HG03039 (cell line): ENCODE data around the gene C7orf25.
A peak's percentile ranks its signal among the peaks of the same experiment; 100 is the strongest.

Source experiments
- ATAC-seq: cut with Tn5 transposase; IDR thresholded peaks from one replicate; pipeline ENCODE4 v1.9.1; 2021; ENCODE audit warnings: mild to moderate bottlenecking, moderate library complexity; ENCODE audit not compliant: unreplicated experiment

C7orf25 gene

DNA sequence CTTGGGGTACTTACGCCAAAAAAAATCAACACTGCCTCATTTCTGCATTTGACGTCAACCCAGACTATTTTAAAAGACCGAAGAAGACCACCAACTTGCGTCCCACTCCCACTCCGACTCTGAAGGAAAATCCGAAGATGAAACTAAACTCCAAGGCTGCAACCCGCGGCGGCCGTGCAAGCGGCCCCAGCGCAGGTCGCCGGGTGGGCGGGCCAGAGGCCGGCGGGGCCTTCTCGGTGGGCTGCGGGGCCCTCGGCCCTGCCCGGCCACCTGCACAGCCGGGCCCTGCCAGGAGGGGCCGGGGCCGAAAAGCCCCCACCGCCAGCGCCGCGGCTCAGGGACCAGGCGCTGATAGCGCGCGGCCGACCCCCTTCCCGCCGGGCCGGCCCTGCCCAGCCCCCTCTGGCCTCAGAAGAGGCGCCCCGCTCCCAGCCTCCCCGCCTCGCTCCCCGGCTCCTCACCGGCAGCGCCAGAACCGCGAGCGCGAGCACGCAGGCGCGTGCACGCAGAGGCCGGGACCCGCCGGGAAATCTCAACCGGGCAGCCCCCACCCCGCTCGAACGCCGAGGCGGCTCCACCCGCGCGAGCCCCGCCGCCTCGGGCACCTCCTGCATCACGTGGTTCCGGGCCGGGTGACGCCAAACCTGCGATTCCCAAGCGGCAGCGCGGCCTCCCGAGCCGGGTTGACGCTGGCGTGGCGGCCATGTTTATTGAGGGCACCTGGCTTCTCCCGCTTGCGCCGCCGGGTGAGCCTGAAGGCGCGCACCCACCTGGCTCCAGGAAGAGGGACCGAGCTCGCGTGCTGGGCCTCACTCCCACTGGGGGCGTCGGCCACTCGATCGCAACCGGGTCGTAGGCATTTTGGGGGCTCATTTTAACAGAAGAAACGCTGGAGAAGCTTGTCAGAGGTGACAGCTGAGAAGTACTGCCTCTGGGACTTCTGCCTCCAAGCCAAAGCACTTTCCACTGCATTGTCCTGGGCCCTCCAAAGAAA, at the start of gene C7orf25:
C7orf25 (minus strand) TSS at position 617 of the 994 bp plus-strand sequence. CDS start 1,170 bp downstream, outside the sequence.
- ATAC-seq = peak; percentile 93

DNA sequence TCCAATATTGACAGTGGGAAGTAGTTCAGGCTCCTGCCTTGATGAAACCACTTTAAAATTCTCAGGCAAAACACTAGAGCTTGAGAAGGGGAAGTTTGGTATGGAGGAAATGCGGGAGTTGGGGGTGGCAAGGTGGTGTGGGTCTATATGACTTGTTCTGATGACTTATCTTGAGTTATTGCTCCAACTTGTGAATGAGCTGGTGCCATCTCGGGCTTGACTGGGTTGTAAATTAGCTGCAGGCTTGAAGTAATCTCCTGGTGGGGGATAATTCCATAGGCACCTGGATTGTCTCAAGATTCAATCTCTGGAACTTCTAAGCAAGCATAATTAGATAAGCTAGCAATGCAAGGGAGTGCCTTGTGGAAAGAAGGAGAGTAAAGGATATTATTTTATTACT, 49.3 kb upstream of the C7orf25 start:
- ATAC-seq = no peak

DNA sequence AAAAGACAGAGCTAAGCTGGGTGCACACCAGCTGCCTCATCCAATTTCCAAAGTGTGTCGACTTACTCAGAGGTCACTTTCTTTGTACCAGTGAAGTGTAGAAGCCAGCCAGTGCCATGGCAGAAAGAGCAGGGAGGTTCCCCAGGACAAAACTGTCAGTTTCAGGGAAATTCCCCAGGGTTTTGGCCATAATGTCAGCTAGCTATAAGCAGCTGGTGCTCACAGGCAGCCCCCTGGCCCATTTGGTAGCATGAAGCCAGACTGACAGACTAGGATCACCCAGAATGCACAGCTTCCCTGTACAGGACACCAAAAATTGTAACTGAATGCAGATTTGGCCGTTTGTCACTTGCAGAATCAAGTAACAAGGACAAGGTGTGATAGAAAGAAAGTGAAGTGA, 48.9 kb upstream of the C7orf25 start:
- ATAC-seq = peak; percentile 56

DNA sequence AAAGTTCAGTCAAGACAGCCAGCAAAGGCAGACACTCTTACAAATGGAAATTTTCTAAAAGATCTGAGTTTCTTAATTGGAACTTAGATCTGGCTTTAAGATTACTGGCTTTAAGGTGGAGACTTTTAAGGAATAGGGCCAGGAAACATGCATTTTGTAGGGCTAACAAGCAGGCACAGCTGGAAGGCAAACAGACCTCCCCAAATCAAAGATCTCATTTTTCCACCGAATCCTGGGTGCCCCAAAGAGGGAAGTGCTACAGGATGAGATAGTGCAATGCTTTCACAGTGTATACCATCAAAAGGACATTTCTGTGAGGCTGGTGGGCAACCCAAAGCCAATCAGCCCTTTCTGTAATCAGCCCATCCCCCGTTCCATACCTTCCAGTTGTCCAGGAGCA, 47.7 kb upstream of the C7orf25 start:
- ATAC-seq = no peak

DNA sequence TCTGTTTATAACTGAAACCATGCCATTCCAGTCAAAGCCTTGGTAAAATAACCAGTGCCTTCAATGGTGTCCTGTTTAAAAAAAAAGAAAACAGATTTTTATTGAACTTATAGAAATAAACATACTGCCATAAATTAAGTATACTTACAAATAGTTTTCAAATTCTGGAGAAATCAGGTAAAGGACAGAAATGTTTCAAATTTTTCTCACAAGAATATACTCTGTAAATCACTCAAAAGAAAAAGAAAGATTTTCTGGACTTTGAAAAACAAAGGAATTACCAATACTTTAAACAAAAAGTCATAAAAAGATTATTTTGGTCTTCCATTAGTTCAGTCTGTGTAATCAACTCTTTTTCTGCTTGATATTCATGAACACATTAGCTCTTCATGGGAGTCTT, 44.2 kb upstream of the C7orf25 start:
- no peak for ATAC-seq

DNA sequence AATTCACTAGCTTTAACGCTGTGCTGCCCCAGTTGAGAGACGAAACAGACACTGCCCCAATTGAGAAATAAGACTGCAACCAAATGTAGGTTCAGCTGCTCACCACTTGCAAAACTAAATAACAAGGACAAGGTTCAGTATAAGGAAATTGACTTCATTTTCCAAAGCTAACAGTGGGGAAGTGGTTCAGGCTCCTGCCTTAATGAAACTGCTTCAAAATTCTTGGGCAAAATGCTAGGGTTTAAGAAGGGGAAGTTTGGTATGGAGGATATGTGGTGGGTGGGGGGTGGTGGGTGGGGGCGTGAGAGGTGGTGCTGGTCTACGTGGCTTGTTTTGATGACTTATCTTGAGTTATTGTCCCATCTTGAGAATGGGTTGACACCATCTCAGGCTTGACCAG, 42.1 kb upstream of the C7orf25 start:
- ATAC-seq = no peak

DNA sequence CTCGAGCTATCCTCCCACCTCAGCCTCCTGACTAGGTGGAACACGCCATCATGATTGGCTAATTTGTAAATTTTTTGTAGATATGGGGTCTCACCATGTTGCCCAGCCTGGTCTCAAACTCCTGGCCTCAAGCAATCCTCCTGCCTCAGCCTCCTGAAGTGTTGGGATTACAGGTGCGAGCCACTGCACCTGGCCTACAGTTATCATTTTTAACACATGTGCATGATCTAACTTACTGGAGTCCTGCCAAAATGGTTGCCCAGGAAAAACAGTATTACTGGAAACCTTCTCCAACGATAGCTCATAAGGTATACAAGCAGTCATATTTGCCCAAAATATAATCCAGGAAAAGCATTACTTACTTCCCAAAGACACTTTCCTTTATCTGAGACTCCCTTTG, 40.5 kb upstream of the C7orf25 start:
- no peak for ATAC-seq

DNA sequence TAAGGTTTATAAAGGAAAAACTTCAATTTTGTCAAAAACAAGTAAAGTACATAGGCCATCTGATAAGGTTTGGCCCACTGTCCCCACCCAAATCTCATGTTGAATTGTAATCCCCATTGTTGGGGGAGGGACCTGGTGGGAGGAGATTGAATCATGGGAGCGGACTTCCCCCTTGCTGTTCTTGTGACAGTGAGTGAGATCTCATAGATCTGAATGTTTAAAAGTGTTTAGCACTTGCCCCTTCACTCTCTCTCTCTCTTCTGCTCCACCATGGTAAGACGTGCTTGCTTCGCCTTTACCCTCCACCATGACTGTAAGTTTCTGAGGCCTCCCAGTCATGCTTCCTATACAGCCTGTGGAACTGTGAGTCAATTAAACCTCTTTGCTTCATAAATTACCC, 38.5 kb upstream of the C7orf25 start:
- no peak for ATAC-seq

DNA sequence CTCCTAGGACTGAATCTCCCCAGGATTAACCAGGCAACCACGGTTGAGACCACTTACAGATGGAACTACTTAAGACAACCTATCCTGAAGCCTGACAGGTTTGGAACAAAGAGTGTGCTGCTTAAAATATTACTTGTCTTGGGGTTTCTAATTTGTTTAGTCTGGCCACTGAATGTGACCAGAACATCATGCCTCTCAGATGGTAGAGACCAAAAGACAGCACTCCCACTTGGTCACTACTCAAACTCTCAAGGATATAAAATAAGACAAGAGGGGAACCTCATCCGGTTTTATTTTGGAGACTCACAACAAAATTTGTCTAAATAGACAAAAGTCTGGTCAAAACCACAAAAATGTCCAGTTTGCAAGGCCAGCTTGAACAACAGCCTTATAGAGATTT, 35.7 kb upstream of the C7orf25 start:
- ATAC-seq = no peak

DNA sequence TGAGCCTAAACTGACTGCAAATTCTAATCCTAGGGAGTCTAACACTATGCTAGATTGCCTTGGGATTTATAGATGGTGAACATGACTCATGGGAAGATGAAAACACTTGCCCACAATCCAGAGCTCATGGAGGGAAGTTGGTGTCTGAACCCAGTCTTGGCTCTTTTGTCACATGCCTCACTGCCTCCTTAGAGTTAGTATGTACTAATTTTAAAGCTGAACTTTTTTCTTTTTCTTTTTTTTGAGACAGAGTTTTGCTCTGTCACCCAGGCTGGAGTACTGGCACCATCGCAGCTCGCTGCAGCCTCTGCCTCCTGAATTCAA, 34.7 kb upstream of the C7orf25 start:
- no peak for ATAC-seq

DNA sequence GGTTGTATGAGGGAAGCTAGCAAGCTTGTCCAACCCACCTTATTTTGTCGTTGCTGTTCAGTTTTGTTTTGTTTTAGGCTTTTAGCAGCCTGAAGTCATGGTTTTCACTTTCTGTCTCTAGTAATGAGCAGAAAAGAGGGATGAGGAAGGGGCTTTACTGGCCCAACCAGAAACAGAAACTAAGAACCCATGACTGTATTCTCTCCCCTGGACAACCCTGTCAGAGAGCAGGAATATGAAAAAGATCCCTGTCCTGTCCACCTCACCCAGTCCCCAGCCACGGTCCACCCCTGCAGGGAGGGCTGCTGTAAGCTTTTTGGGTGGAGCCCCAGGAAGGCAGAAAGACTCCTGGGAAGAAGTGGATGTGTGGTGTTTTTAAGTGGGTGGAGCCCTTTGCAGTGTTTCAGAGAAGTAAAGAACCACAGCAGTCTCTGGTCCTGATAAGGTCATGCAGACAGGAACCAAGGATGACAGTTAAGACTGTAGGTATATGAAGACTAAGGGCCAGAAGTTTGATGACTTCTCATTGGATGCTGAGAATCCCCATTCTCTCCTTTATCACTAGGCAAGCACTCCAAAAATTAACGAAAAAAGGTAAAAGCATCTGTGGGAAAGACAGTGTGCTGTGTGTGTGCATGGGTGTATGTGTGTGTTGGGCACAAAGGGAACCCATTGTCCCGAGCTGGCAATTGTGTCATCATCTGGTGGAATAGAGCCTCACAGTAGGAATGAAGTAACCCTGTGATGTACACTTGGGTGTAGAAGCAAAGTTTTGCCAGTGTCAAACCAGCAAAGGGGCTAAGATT, 34.2 kb upstream of the C7orf25 start:
- peak; percentile 64 for ATAC-seq

DNA sequence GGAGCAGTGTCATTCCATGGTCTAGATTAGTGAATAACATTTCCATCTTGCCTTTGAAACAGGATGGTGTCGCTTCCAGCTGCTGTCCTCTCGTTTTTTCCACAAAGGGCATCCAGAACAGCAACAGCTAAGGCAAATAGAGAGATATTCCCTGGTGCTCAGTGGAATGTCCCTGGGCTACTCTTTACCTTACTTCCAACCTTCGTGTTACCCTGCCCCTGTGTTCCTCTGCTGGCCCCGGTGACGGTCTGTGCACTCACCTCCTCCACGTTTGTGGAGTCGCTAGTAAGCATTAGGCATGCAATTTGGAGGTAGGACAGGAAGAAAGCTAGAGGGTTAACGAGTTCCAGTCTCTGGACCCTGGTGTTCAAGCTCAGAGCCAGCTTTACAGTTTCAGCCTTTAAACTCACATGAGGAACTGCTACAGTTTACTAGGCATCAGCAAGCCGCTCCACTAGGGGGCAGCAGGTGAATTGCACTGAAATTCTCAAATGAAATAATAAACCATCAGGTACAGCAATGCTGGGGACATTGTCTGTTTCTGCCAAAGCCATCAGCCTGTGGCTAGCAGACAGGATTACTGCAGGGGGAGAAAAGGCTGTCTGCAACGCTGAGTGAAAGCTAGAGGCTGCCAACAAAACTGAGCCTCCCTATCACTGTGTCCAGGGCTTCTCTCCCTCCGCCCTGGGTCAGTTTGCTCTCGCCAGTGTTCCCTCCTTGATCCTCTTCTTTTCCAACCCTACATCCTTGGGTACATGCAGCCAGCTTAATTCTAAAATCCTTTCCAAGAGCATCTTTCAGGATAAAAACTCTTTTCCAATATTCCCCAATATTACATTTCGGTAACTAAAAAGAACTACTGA, 29.3 kb upstream of the C7orf25 start:
- no peak for ATAC-seq

DNA sequence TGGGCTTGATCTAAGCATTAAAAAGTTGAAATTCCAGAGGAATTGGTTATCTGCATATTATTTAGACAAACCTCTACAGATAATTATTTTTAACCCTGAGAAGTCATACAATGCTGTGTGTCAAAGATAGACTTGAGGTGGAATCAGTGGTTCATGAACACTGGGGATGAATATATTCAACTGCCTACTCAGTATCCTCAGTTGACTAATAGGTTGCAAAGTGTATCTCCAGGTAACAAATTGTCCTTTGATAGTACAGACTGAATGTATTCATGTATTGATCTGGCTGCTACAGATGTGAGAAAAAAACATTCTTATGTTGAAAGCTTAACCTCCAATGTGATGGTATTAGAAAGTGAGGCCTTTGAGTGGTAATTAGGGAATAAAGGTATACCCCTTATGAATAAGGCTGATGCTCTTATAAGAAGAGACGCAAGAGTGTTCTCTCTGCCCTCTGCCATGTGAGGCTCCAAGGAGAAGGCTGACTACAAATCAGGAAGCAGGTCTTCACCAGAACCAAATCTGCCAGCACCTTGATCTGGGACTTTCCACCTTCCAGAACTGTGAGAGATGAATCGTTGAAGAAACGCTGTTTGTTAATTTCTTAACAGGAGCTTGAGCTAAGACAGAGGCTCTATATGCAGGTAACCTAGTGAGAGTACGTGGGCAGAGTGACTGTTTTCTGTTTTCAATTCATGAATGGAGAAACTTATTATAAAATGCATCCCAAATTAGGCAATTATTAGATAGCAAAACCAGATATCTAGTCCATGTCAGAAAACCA, 27.8 kb upstream of the C7orf25 start:
- no peak for ATAC-seq

DNA sequence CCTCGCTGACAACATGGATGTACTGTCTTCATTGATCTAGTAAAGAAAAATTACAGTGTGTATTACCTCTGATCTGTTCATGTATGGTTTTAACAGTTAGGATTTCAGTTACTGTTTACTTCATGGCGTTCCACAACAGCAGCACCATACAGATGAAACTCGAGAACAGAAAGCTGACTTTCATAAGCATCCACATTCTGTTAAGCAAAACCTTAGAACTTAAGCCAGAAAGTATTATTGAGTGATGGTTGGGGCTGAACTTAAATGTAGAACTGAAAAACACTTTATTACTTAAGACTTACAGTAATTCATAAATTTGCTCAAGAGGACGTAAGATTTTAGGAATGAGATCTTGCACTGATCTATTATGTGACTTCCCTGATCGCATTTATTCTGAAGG, 24.0 kb upstream of the C7orf25 start:
- no peak for ATAC-seq

DNA sequence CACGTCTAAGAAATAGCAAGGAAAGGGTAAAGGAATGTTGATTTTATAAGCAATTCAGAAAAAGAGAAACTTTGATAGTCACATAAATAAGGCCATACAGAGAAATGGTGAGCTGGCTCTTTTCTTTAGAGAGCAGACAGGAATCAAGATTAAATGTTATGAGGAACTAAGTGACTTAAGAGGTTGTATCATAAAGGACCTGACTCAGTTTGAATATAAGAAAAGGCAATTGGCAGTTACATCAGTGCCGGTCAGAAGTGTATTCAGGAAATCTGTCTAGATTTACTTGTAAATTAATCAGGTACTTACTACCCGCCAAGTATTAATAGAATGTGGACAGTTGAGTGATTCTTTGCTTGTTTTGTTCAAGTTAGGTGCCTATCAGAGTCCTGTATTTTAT, 22.4 kb upstream of the C7orf25 start:
- ATAC-seq = no peak

DNA sequence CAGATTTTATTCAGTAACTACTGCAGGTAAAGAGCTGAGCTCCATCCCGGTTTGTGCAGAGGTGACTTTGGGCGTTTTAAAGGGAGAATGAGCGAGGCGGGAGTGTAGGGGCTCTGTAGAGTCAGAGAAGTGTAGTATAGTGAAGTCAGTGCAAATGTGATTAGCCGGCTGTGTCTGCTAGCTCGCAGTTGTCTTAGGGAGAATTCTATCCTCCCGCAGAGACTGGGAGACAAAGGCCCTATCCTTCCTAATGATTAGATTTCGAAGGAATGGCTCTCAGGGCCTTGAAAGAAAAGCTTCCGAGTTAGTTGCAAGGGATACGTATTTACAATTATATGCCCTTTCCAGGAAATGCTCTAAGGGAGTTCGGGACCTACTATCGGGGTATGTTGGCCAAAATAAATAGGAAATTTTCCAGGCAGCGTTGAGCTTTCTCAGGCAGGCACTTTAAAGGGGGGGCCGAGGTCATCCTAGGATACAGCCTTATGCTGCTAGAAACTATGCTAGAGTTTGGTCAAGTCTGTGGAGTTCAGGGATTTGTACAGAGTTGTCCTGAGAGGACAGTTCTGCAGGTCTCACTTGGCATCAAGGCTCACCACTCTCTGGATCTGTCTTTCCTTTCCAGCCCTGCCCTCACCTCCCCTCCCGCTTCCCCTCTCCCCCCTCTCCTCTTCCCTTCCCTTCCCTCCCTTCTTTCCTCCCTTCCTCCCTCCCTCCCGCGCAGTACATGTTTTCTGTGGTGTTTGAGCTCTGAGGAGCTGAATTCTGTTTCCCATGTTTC, 21.1 kb upstream of the C7orf25 start:
- no peak for ATAC-seq

DNA sequence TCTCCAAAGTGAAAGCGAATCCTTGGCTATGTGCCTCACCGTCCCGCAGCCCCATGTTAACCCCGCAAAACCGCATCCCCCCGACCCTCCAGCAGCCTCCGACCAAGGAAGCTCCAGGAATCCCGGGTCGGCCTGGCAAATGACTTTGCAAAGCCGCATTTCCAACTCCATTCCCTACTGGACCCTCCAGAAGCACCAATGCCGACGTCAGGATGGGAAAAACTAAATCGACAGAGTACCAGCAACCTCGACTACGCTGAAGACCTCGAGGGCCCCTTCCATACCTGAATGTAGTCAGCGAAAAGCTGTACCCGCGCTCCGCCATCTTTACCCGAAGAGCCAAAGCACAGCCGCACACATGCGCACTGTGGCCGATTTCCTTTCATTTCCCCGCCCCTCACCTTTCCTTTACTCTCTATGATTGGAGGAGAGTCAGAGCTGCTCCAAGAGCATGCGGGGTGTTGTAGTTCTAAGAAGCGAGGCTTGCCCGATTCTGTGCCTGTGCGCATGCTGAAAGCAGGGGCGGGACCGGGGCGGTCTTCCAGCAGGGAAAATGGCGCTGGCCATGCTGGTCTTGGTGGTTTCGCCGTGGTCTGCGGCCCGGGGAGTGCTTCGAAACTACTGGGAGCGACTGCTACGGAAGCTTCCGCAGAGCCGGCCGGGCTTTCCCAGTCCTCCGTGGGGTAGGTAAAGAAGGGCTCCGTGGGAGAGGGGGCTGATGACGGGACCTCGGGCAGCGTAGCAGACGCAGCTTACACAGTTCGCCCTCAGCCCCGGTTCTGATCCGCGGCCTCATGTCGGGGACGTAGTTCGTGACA, 20.2 kb upstream of the C7orf25 start, which contains the start of the genes MRPL32 and PSMA2:
MRPL32 (plus strand) TSS at position 543 of the 818 bp plus-strand sequence; CDS start at position 554, 11 bp downstream.
PSMA2 (minus strand) TSS at position 341 of the 818 bp plus-strand sequence; CDS start at position 325, 16 bp downstream.
- peak; percentile 100 for ATAC-seq

DNA sequence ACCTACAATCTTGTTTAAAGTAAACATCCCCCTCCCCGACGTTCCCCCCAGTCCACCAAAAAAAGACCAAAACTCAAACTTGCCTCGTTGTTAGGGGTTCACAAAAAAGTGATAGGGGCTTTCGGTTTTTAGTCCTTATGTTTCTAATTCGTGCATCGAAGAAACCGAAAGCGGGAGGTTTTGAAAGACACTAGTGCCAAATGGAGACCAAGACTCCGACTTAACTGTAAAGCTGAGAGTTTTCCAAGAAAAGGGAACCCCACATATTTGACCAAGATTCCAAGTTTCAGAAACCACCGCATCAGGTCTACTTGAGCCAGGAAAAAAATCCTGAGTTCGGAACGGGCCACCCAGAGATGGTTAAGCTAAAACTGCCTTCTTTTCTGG, 19.6 kb upstream of the C7orf25 start:
- ATAC-seq = no peak
